ENCODE measurements around the gene MUC22. TPM values are rescaled to one million over a fixed set of nuclear protein-coding genes. Genes with fewer than 3 reads are reported as not detected.
"Not testable (repeated sequence)": the region's sequence is repeated elsewhere in the genome, so short reads cannot be mapped to it uniquely, and the experiment has no call there.

The MUC22 gene
- total RNA-seq, 1 experiment from 2014 or later = not detected

- Histone ChIP-seq H3K4me3 (no peak overlapping the region), H3K9me3 (replicated peaks) (no peaks in the 10 kb centered on the region), H3K27me3 (replicated peaks) (0 out of 2 replicates have a peak, but pooled peaks cover 3% of the 10 kb centered on the region), H3K36me3 (no peaks in the 10 kb centered on the region), H3K4me1 (replicated peaks) (0 out of 2 replicates have a peak, but pooled peaks cover 5% of the 10 kb centered on the region), H3K27ac (no peak overlapping the region)
- DNase-seq (ENCODE audit: low read depth in 1 of 2, low spot score in 2 of 2) = peak in 1 of 2 experiments; percentile 6
These were observed 28.1 kb upstream of the MUC22 start for GRCh38 chr6:30981942-30982772.

GRCh38 chr6:30983439-30983838, 26.8 kb upstream of the MUC22 start, which contains the start of gene MUC21:
TSS of gene MUC21 (plus strand) at chr6:30983718. CDS start at chr6:30983959, 241 bp downstream.
- no peak for DNase-seq (ENCODE audit: low read depth in 1 of 2, low spot score in 2 of 2)
- H3K36me3 ChIP-seq = no peaks in the 10 kb centered on the region
- 0 out of 2 replicates have a peak, but pooled peaks cover 3% of the 10 kb centered on the region for H3K27me3 ChIP-seq (replicated peaks)
- no peak within 1 kb of the TSS for H3K27ac ChIP-seq
- no peaks in the 10 kb centered on the region for H3K9me3 ChIP-seq (replicated peaks)
- no peak within 1 kb of the TSS for H3K4me3 ChIP-seq
- H3K4me1 ChIP-seq (replicated peaks) = 0 out of 2 replicates have a peak, but pooled peaks cover 5% of the 10 kb centered on the region

GRCh38 chr6:30985490-30985889, 24.8 kb upstream of the MUC22 start:
- Histone ChIP-seq H3K4me3 (no peak overlapping the region), H3K27ac (no peak overlapping the region), H3K9me3 (replicated peaks) (no peaks in the 10 kb centered on the region), H3K27me3 (replicated peaks) (0 out of 2 replicates have a peak, but pooled peaks cover 3% of the 10 kb centered on the region), H3K4me1 (replicated peaks) (0 out of 2 replicates have a peak, but pooled peaks cover 5% of the 10 kb centered on the region), H3K36me3 (no peaks in the 10 kb centered on the region)
- no peak for DNase-seq (ENCODE audit: low read depth in 1 of 2, low spot score in 2 of 2)

GRCh38 chr6:30987304-30987703, 23.0 kb upstream of the MUC22 start:
- Histone ChIP-seq H3K27me3 (replicated peaks) (0 out of 2 replicates have a peak, but pooled peaks cover 3% of the 10 kb centered on the region), H3K4me3 (no peak overlapping the region), H3K27ac (no peak overlapping the region), H3K9me3 (replicated peaks) (no peaks in the 10 kb centered on the region), H3K4me1 (replicated peaks) (0 out of 2 replicates have a peak, but pooled peaks cover under 1% of the 10 kb centered on the region), H3K36me3 (no peaks in the 10 kb centered on the region)
- no peak for DNase-seq (ENCODE audit: low read depth in 1 of 2, low spot score in 2 of 2)

GRCh38 chr6:30988209-30988825, 22.0 kb upstream of the MUC22 start:
- Histone ChIP-seq H3K9me3 (replicated peaks) (no peaks in the 10 kb centered on the region), H3K4me1 (replicated peaks) (no peaks in the 10 kb centered on the region), H3K36me3 (no peaks in the 10 kb centered on the region), H3K27ac (no peak overlapping the region), H3K27me3 (replicated peaks) (0 out of 2 replicates have a peak, but pooled peaks cover 3% of the 10 kb centered on the region), H3K4me3 (no peak overlapping the region)
- no peak for DNase-seq (ENCODE audit: low read depth in 1 of 2, low spot score in 2 of 2)

DNA sequence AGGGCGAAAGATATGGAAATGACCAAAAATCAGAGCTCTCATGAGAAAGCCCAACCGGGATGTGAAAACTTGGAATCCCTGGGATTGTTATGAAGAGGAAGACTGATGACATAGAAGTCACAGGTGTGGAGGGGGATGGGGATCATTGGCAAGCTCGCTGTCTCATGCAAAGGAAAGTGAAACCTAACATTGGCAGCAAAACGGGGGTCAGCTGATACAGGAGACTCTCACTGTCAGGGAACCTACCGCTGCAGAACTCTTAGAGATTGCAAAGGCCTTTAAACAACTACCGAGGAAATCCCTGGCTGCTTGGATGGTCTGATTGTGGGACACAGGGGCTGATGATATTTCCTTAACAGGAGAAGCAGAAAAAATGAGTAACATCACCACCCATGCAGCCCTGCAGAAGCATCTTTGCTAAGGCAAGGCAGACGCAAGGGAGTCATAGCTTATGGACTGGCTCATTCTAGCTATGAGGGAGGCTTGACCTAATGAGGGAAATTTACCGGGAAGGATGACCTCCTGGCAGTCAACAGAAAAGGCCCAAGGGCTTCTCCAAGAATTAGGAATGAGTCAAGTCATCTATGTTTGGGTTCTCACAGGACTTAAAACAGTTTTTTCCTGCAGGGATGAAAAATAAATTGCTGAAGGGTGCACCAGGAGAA, 19.7 kb upstream of the MUC22 start:
- DNase-seq (ENCODE audit: low read depth in 1 of 2, low spot score in 2 of 2) = no peak
- no peak overlapping the region for H3K27ac ChIP-seq
- no peaks in the 10 kb centered on the region for H3K9me3 ChIP-seq (replicated peaks)
- H3K4me3 ChIP-seq = no peak overlapping the region
- H3K4me1 ChIP-seq (replicated peaks) = no peaks in the 10 kb centered on the region
- no peaks in the 10 kb centered on the region for H3K27me3 ChIP-seq (replicated peaks)
- no peaks in the 10 kb centered on the region for H3K36me3 ChIP-seq

DNA sequence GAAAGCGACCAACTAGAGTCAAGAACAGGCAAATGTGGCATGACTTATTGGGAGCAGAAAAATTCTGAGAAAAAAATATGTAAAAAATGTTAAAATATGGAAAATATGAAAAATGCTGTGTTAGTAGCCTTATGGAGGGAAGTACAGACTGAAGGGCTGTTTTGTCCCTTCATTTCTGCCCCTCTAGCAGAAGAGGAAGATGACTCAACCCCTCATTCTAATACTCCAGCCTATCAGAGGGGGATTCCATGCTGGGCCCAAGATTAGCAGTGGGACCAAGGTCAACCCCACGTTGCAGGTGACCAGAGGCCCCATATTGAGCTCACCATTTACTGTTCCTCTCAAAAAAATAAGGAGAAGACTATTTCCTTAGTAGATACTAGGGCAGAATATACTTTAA, 18.4 kb upstream of the MUC22 start:
- no peaks in the 10 kb centered on the region for H3K4me1 ChIP-seq (replicated peaks)
- H3K4me3 ChIP-seq = no peak overlapping the region
- H3K36me3 ChIP-seq = no peaks in the 10 kb centered on the region
- no peaks in the 10 kb centered on the region for H3K9me3 ChIP-seq (replicated peaks)
- no peaks in the 10 kb centered on the region for H3K27me3 ChIP-seq (replicated peaks)
- DNase-seq (ENCODE audit: low read depth in 1 of 2, low spot score in 2 of 2) = no peak
- H3K27ac ChIP-seq = no peak overlapping the region

DNA sequence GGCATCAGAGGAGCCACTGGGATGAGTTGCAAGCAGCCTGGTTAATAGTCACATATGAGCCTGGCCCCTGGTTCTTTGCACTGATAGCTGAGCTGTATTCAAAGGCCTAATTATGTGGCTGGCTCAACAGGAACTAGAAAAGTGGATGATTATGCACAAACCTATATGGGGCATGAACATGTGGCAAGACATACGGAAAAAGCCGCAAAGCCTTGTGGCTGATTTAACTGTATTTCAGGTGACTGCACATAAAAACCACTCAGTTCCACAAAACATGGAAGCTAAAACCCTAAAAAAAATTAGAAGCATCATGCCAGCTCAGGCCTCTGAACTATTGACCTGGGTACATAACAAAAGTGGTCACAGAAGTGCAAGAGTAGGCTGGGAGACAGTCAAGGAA, 13.0 kb upstream of the MUC22 start:
- no peaks in the 10 kb centered on the region for H3K4me1 ChIP-seq (replicated peaks)
- H3K27ac ChIP-seq = no peak overlapping the region
- H3K9me3 ChIP-seq (replicated peaks) = no peaks in the 10 kb centered on the region

DNA sequence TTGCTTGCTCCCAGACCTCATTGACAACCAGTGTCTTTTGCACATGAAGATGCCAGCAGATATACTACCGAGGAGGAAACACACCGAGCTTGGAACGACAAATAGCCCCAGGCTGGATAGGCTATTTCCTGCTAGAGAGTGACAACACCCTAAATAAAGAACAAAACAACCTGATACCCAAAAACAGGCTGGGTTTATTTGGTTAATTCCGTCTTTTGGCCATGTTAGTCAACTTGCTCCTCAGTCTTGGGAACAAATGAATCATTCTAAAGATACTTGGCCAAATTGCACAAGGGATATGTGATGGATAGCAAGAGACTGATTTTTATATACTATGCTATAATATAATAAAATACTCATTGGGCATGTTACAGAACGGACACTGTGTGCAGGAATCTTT, 11.5 kb upstream of the MUC22 start:
- H3K36me3 ChIP-seq = no peaks in the 10 kb centered on the region
- no peak overlapping the region for H3K27ac ChIP-seq
- DNase-seq (ENCODE audit: low read depth in 1 of 2, low spot score in 2 of 2) = no peak
- no peak overlapping the region for H3K4me3 ChIP-seq
- no peaks in the 10 kb centered on the region for H3K9me3 ChIP-seq (replicated peaks)
- no peaks in the 10 kb centered on the region; the same call in 1 of the 2 replicates for H3K27me3 ChIP-seq (replicated peaks)
- no peaks in the 10 kb centered on the region for H3K4me1 ChIP-seq (replicated peaks)

More for the DNA sequence above, 13.0 kb upstream of the MUC22 start:
- DNase-seq (ENCODE audit: low read depth in 1 of 2, low spot score in 2 of 2) = no peak
- no peaks in the 10 kb centered on the region for H3K36me3 ChIP-seq
- no peaks in the 10 kb centered on the region; the same call in 1 of the 2 replicates for H3K27me3 ChIP-seq (replicated peaks)
- no peak overlapping the region for H3K4me3 ChIP-seq

GRCh38 chr6:31000067-31000860, 10.0 kb upstream of the MUC22 start:
- H3K27me3 ChIP-seq (replicated peaks); H3K27ac ChIP-seq; H3K4me1 ChIP-seq (replicated peaks); DNase-seq (ENCODE audit: low read depth in 1 of 2, low spot score in 2 of 2); H3K4me3 ChIP-seq; H3K9me3 ChIP-seq (replicated peaks); H3K36me3 ChIP-seq: not testable (repeated sequence)

DNA sequence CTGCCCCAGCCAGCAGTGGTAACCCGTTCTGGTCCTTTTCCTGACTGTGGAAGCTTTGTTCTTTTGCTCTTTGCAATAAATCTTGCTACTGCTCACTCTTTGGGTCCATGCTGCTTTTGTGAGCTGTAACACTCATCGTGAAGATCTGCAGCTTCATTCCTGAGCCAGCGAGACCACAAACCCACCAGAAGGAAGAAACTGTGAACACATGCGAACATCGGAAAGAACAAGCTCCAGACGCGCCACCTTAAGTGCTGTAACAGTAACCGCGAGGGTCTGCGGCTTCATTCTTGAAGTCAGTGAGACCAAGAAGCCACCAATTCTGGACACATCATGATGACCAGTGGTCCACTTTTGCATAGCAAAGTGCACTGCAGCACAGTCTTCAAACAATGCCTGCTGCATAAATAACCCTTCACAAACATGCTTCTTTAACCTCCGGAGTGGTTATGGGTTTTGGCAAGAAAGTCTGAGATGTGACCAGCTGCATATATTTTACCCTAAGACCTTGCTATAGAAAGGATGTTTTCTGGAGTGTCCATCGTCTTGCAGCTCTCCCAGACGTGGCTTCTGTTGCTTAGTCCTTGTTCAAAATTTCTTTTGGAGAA, 8.9 kb upstream of the MUC22 start:
- H3K4me3 ChIP-seq = no peak overlapping the region
- no peaks in the 10 kb centered on the region for H3K36me3 ChIP-seq
- no peaks in the 10 kb centered on the region for H3K4me1 ChIP-seq (replicated peaks)
- H3K27me3 ChIP-seq (replicated peaks) = no peaks in the 10 kb centered on the region; the same call in 1 of the 2 replicates
- H3K27ac ChIP-seq = no peak overlapping the region
- DNase-seq (ENCODE audit: low read depth in 1 of 2, low spot score in 2 of 2) = no peak
- H3K9me3 ChIP-seq (replicated peaks) = no peaks in the 10 kb centered on the region

GRCh38 chr6:31002471-31002870, 7.8 kb upstream of the MUC22 start:
- H3K27me3 ChIP-seq (replicated peaks) = no peaks in the 10 kb centered on the region; the same call in 1 of the 2 replicates
- H3K27ac ChIP-seq = no peak overlapping the region
- peaks cover 3% of the 10 kb centered on the region; the same call in 1 of the 2 replicates for H3K4me1 ChIP-seq (replicated peaks)
- H3K36me3 ChIP-seq = no peaks in the 10 kb centered on the region
- H3K9me3 ChIP-seq (replicated peaks) = no peaks in the 10 kb centered on the region
- no peak overlapping the region for H3K4me3 ChIP-seq
- DNase-seq (ENCODE audit: low read depth in 1 of 2, low spot score in 2 of 2) = no peak

GRCh38 chr6:31004794-31005193, 5.5 kb upstream of the MUC22 start:
- DNase-seq (ENCODE audit: low read depth in 1 of 2, low spot score in 2 of 2) = no peak
- Histone ChIP-seq H3K4me1 (replicated peaks) (peaks cover 8% of the 10 kb centered on the region), H3K9me3 (replicated peaks) (no peaks in the 10 kb centered on the region), H3K36me3 (no peaks in the 10 kb centered on the region), H3K27ac (no peak overlapping the region), H3K4me3 (no peak overlapping the region), H3K27me3 (replicated peaks) (no peaks in the 10 kb centered on the region)
